ENCODE results near the gene LSM4.
A peak's percentile ranks its signal among the peaks of the same experiment; 100 is the strongest.
"Not testable (repeated sequence)": the region's sequence is repeated elsewhere in the genome, so short reads cannot be mapped to it uniquely, and the experiment has no call there.

LSM4 gene

DNA sequence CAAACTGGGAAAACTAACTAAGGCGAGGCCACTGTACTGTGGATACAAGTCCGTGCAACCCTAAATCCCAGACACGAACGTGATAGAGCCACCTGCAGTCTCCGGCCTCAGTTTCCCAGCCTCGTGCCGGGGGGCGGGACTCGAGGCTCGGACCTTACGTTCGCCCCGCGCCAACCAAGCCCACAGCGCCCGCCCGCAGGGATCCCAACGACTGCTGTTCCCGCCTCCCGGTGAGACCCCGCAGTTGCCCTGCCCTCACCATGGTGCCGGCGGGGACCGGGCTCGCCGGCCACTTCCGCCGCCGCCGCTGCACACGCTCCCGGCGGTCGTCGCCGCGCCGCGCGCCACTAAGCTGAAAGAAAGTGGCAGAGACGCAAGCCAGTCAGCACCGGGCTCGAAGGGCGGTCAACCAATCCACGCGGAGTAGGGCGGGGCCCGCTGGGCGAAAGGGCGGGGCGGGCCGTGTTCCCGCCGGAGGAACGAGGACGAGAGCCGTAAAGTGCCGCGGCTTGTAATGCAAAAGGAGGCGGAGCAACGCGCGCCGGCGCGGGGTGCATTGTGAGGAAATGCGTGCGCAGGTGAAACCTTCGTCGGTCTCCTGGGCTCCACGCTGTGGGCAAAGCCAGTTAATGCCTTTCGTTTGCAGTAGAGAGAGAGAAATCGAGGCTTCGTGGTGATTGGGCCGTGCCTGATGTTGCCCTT, at the start of gene LSM4:
Gene LSM4 (minus strand): TSS at position 318 of the 702 bp plus-strand sequence. CDS start 56 bp downstream, at position 262.
- Histone ChIP-seq H3K4me1 (peaks cover 12% of the 10 kb centered on the region), H3K4me3 (peak within 1 kb of the TSS; percentile 90), H3K36me3 (replicated peaks) (peaks cover 13% of the 10 kb centered on the region; the same call in 1 of the 2 replicates), H3K27me3 (ENCODE audit: low read depth) (no peaks in the 10 kb centered on the region), H3K9me3 (no peaks in the 10 kb centered on the region)
- in situ Hi-C loops (cut with MboI; ENCODE audit: low sequenced_read_pairs): loop anchor here (5.0 kb wide), 1 partner anchor 46 kb away; no protein-coding TSS in a partner anchor
- peak; percentile 98 to 99 for DNase-seq (ENCODE audit: low spot score in 2 of 2)

DNA sequence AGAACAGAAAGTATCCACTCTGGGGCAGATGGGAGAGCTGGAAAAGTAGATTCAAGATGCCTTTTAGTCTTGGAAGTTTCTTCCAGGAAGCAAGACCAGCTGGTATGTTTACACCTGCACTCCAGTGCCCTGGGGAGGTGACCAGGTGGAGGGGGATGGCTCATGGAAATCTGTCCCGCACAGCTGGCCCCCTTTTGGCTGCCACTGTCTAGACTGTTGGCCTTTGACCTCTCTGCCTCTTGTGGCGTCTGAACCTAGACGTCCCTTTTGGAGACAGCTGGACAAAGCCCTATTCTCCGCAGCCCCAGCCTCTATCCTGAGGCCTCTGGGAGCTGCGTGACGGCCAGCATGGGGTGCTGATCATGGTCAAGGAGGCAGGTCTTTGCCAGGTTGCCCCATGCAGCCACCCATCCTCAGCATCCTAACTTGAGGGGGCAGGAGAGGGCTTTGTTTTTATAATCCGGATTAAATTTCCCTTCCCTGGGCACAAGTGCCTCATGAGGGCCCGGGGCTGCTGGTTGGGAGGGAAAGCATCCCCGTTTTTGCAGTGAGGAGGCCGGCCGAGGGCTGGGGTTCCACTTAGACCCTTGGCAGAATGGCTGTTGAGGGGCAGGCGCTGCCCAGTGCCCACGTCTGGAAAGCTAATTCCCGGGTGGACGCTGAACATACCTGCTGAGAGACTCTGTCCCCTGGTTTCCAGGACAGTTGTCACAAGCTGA, 45.8 kb upstream of the LSM4 start:
- in situ Hi-C loops (cut with MboI; ENCODE audit: low sequenced_read_pairs): no loop called here
- Histone ChIP-seq H3K4me3 (no peak overlapping the region), H3K4me1 (peaks cover 16% of the 10 kb centered on the region), H3K27me3 (ENCODE audit: low read depth) (no peaks in the 10 kb centered on the region), H3K9me3 (no peaks in the 10 kb centered on the region), H3K36me3 (replicated peaks) (no peaks in the 10 kb centered on the region)
- DNase-seq (ENCODE audit: low spot score in 2 of 2): no peak

DNA sequence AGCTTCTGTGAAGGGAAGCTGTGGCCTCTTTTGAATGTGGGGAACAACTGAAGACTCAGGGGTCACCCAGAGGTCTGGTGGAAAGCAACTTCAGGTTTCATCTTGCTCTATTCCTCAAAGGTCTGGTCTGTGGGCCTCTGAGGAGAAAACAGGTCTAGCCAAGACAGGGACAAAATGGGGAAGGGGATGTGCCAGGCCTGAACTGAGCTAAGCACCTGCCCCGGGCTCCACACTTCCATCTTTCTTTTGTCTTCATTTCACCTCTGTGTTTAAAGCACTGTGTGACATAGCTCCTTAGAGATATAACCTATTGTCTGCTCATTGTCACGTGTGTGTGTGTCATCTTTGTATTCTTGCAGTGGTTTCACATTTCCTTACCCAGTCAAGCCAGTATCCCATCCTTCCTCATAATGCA, 43.2 kb upstream of the LSM4 start:
- no peaks in the 10 kb centered on the region for H3K27me3 ChIP-seq (ENCODE audit: low read depth)
- DNase-seq (ENCODE audit: low spot score in 2 of 2): no peak
- peaks cover 16% of the 10 kb centered on the region for H3K4me1 ChIP-seq
- H3K9me3 ChIP-seq: no peaks in the 10 kb centered on the region
- in situ Hi-C loops (cut with MboI; ENCODE audit: low sequenced_read_pairs): no loop called here
- no peak overlapping the region for H3K4me3 ChIP-seq
- H3K36me3 ChIP-seq (replicated peaks): no peaks in the 10 kb centered on the region

DNA sequence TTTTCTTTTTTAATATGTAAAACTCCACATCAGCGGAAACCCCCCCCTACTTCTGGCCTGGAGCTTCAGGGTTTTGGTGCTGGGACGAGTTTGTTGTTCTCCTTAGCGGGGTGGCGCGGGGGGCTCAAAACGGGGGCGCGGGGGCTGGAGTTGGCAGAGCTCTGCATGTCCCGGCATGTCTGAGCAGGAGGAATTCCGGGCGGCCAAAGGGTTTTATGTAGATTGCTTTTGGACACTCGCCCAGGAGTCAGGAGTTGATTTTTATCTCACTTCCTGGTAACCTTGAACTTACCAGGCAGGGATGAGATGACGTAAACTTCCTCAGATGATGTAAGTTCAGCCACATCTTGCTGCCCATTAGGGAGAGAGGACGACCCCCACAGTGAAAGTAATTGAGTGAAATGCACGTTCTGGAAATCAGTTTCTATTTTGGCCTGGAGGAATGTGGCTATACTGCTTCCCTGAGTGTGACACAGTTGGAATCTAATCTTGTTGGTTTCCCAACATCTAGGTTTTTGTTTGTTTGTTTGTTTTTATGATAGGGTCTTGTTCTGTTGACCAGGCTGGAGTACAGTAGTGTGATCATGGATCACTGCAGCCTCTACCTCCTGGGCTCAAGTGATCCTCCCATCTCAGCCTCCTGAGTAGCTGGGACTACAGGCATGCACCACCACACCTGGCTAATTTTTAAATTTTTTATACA, 42.1 kb upstream of the LSM4 start:
- Histone ChIP-seq H3K36me3 (replicated peaks) (no peaks in the 10 kb centered on the region), H3K27me3 (ENCODE audit: low read depth) (no peaks in the 10 kb centered on the region), H3K9me3 (no peaks in the 10 kb centered on the region), H3K4me3 (no peak overlapping the region), H3K4me1 (peaks cover 16% of the 10 kb centered on the region)
- DNase-seq (ENCODE audit: low spot score in 2 of 2): peak; percentile 90
- in situ Hi-C loops (cut with MboI; ENCODE audit: low sequenced_read_pairs): no loop called here

DNA sequence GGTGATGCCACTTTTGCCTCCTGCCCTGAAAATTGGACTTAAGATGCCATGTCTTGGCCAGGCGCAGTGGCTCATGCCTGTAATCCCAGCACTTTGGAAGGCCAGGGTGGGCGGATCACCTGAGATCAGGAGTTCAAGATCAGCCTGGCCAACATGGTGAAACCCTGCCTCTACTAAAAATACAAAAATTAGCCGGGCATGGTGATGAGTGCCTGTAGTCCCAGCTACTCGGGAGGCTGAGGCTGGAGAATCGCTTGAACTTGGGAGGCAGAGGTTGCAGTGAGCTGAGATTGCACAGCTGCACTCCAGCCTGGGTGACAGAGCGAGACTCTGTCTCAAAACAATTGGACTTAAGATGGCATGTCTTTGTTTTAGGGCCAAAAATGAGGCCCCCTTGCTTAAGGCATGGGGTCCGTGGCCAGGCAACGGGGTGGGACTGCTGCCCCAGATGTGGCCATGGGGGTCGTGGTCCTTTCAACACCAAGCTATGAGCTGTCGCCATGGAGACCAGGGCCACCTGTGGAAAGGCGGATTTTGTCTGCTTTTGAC, 41.5 kb upstream of the LSM4 start:
- in situ Hi-C loops (cut with MboI; ENCODE audit: low sequenced_read_pairs): not testable (repeated sequence)

DNA sequence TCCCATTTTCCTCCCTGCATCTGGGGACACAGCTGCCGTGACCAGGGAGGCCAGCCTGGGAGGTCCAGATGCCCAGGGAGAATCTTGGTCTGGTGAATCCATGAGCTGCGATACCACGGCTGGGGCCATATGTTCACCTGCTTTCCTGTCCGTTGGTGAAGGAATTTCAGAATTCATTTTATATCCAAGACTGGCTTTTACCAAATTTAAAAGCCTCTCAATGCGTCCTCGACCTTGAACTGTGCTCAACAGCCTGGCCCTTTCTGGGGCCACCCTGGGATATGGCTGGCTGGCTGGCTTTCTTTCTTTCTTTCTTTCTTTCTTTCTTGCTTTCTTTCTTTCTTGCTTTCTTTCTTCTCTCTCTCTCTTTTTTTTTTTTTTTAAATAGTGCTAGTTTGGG, 40.9 kb upstream of the LSM4 start:
- in situ Hi-C loops (cut with MboI; ENCODE audit: low sequenced_read_pairs): no loop called here
- Histone ChIP-seq H3K36me3 (replicated peaks) (no peaks in the 10 kb centered on the region), H3K4me1 (peaks cover 16% of the 10 kb centered on the region), H3K9me3 (no peaks in the 10 kb centered on the region), H3K4me3 (no peak overlapping the region), H3K27me3 (ENCODE audit: low read depth) (no peaks in the 10 kb centered on the region)
- no peak for DNase-seq (ENCODE audit: low spot score in 2 of 2)

More for the DNA sequence above, 41.5 kb upstream of the LSM4 start:
- H3K4me1 ChIP-seq: peaks cover 16% of the 10 kb centered on the region
- not testable (repeated sequence) for H3K9me3 ChIP-seq; H3K4me3 ChIP-seq; H3K36me3 ChIP-seq (replicated peaks); H3K27me3 ChIP-seq (ENCODE audit: low read depth)
- DNase-seq (ENCODE audit: low spot score in 2 of 2): peak in 1 of 2 experiments; percentile 34

DNA sequence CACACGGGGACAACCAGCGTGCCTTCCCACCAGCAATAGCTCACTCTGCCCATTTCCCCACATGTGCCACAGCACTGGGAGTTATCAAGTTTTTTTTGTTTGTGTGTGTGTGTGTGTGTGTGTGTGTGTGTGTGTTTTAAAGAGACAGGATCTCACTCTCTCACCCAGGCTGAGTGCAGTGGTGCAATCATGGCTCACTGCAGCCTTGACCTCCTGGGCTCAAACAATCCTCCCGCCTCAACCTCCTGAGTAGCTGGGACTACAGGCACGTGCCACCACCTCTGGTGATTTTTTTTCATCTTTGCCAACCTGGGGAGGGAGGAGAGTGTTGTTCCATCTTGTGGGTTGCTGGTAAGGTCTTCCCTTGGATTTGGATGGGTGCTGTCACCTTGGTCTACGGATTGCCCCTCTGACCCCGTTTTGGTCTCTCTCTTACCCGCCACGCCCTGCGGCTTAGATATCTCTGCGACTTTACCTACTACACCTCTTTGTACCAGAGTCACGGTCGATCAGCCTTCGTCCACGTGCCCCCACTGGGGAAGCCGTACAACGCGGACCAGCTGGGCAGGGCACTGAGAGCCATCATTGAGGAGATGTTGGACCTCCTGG, 40.2 kb upstream of the LSM4 start:
- in situ Hi-C loops (cut with MboI; ENCODE audit: low sequenced_read_pairs): no loop called here
- no peak for DNase-seq (ENCODE audit: low spot score in 2 of 2)
- Histone ChIP-seq H3K4me3 (no peak overlapping the region), H3K27me3 (ENCODE audit: low read depth) (no peaks in the 10 kb centered on the region), H3K9me3 (no peaks in the 10 kb centered on the region), H3K36me3 (replicated peaks) (no peaks in the 10 kb centered on the region), H3K4me1 (peaks cover 16% of the 10 kb centered on the region)

DNA sequence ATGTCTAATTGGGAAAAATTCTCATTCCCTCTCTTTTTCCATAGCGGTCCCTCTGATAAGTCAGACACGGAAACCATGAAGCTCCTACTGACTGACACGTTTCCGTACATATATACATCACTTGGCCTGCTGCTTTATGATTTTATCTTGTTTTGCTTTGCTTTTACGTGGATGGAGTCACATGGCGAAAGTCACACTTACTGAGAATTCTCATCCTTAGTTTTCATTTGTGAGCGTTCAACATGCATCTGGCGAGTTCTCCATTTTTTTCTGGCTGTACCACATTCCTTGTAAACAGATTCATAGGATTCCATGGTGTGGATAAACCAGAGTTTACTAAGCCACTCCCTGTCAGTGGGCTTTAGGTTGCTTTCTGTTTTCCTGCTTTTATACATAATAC, 38.8 kb upstream of the LSM4 start:
- H3K4me1 ChIP-seq: peaks cover 16% of the 10 kb centered on the region
- no peak for DNase-seq (ENCODE audit: low spot score in 2 of 2)
- no peaks in the 10 kb centered on the region for H3K27me3 ChIP-seq (ENCODE audit: low read depth)
- in situ Hi-C loops (cut with MboI; ENCODE audit: low sequenced_read_pairs): no loop called here
- peaks cover 5% of the 10 kb centered on the region for H3K36me3 ChIP-seq (replicated peaks)
- no peaks in the 10 kb centered on the region for H3K9me3 ChIP-seq
- no peak overlapping the region for H3K4me3 ChIP-seq

DNA sequence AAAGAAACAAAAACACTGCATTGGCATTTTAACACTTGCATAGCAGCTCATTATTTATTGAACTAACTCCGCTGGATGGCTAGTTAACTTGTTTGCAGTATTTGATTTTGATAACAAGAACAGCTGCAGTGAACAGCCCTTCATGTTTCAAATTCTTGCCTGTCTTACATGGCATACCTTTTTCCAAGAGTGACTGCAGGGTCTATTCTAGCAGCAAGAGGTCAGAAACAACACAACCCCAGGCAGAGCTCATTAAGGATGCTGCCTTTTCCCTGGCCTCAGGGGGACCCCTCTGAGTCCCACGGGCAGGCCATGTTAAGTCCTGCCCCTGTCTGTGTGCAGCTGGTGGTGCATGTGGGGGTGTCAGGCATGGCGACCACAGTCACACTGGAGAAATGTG, 34.2 kb upstream of the LSM4 start:
- H3K27me3 ChIP-seq (ENCODE audit: low read depth): no peaks in the 10 kb centered on the region
- H3K4me1 ChIP-seq: no peaks in the 10 kb centered on the region
- in situ Hi-C loops (cut with MboI; ENCODE audit: low sequenced_read_pairs): no loop called here
- H3K4me3 ChIP-seq: no peak overlapping the region
- no peaks in the 10 kb centered on the region for H3K9me3 ChIP-seq
- H3K36me3 ChIP-seq (replicated peaks): peaks cover 5% of the 10 kb centered on the region
- no peak for DNase-seq (ENCODE audit: low spot score in 2 of 2)

DNA sequence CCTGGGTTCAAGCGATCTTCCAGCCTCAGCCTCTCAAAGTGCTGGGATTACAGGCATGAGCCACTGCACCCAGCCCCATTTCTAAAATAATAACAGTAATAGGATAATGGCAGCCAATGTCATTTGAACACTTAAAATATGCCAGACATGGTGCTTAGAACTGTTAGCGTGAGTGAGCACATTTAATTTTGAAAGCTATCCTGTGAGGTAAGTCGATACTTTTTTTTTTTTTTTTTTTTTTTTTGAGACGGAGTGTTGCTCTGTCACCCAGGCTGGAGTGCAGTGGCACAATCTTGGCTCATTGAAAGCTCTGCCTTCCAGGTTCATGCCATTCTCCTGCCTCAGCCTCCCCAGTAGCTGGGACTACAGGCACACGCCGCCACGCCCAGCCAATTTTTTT, 31.9 kb upstream of the LSM4 start:
- H3K27me3 ChIP-seq (ENCODE audit: low read depth); H3K4me1 ChIP-seq; H3K36me3 ChIP-seq (replicated peaks); H3K9me3 ChIP-seq; DNase-seq (ENCODE audit: low spot score in 2 of 2); H3K4me3 ChIP-seq: not testable (repeated sequence)
- in situ Hi-C loops (cut with MboI; ENCODE audit: low sequenced_read_pairs): loop anchor here (5.0 kb wide), 1 partner anchor 53 kb away; no protein-coding TSS in a partner anchor

DNA sequence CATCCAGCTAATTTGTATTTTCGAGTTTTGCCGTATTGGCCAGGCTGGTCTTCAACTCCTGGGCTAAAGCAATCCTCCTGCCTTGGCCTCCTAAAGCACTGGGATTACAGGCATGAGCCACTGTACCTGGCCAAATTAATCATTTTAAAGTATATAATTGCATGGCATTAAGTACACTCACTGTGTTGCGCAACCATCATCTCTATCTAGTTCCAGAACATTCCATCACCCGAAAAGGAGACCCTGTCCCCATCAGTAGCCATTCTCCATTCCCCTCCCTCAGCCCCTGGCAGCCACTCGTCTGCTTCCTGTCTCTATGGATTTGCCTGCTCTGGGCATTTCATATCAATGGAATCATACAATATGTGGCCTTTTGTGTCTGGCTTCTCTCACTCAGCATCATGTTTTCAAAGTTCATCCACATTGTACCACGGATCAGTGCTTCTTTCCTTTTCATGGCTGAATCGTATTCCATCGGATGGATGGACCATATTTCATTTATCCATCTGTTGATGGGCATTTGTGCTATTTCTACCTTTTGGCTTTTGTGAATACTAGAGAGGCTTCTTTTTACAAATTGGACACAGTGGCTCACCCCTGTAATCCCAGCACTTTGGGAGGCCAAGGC, 30.6 kb upstream of the LSM4 start:
- DNase-seq (ENCODE audit: low spot score in 2 of 2): no peak
- in situ Hi-C loops (cut with MboI; ENCODE audit: low sequenced_read_pairs): loop anchor here (5.0 kb wide), 1 partner anchor 54 kb away; no protein-coding TSS in a partner anchor
- Histone ChIP-seq H3K4me1 (no peaks in the 10 kb centered on the region), H3K27me3 (ENCODE audit: low read depth) (no peaks in the 10 kb centered on the region; the same call in 1 of the 2 replicates), H3K36me3 (replicated peaks) (peaks cover 5% of the 10 kb centered on the region), H3K9me3 (no peaks in the 10 kb centered on the region), H3K4me3 (no peak overlapping the region)

DNA sequence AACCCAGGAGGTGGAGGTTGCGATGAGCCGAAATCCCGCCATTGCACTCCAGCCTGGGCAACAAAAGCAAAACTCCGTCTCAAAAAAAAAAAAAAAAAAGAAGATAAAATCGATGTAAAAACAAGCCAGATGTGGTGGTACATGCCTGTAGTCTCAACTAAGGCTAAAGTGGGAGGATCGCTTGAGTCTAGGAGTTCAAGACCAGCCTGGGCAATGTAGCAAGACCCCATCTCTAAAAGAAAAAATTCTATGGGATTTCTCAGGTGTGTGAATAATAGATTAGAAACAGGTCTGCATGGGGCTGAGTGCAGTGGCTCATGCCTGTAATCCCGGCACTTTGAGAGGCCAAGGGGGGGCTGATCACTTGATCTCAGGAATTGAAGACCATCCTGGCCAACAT, 28.7 kb upstream of the LSM4 start:
- no peaks in the 10 kb centered on the region for H3K4me1 ChIP-seq
- no peak overlapping the region for H3K4me3 ChIP-seq
- H3K9me3 ChIP-seq: no peaks in the 10 kb centered on the region
- in situ Hi-C loops (cut with MboI; ENCODE audit: low sequenced_read_pairs): loop anchor here (5.0 kb wide), 1 partner anchor 56 kb away; no protein-coding TSS in a partner anchor
- no peaks in the 10 kb centered on the region; the same call in 1 of the 2 replicates for H3K27me3 ChIP-seq (ENCODE audit: low read depth)
- no peak for DNase-seq (ENCODE audit: low spot score in 2 of 2)
- no peaks in the 10 kb centered on the region for H3K36me3 ChIP-seq (replicated peaks)

DNA sequence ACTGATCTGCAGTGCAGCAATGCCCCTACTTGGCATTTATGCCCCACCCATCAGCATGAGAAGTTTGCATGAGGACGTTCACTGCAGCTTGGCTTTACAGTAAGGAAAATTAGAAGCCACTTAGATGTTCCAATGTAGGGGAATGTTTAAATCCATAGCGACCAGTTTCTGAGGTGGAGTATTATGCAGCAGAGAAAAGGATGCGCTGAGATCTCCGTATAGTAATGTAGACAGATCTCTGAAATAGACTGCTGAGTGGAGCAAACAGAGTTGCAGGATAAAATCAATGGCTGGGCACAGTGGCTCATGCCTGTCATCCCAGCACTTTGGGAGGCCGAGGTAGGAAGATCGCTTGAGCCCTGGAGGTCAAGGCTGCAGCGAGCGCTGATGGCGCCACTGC, 27.6 kb upstream of the LSM4 start:
- Histone ChIP-seq H3K4me1 (no peaks in the 10 kb centered on the region), H3K36me3 (replicated peaks) (no peaks in the 10 kb centered on the region), H3K9me3 (no peaks in the 10 kb centered on the region), H3K4me3 (no peak overlapping the region), H3K27me3 (ENCODE audit: low read depth) (no peaks in the 10 kb centered on the region; the same call in 1 of the 2 replicates)
- in situ Hi-C loops (cut with MboI; ENCODE audit: low sequenced_read_pairs): loop anchor here (5.0 kb wide), 1 partner anchor 57 kb away; no protein-coding TSS in a partner anchor
- no peak for DNase-seq (ENCODE audit: low spot score in 2 of 2)
